ENCODE results near the gene KIDINS220. TPM values are rescaled to one million over a fixed set of nuclear protein-coding genes. Genes with fewer than 3 reads are reported as not detected.

The KIDINS220 gene
- total and polyA plus RNA-seq, 4 donors = 8.1 to 50.9 (median 30.8) TPM

- TF ChIP-seq RXRA (IDR thresholded peaks at IDR 0.05) (no peak), CTCF (IDR thresholded peaks at IDR 0.05; ENCODE audit: low read depth, low read length, missing input control) (no peak), RAD21 (IDR thresholded peaks at IDR 0.05) (no peak), YY1 (IDR thresholded peaks at IDR 0.05) (no peak), JUND (IDR thresholded peaks at IDR 0.05) (no peak), ATF3 (IDR thresholded peaks at IDR 0.05) (no peak), HNF4A (conservative IDR thresholded peaks at IDR 0.05) (no peak), FOXA1 (IDR thresholded peaks at IDR 0.05) (no peak), REST (IDR thresholded peaks at IDR 0.05) (no peak), FOXA2 (IDR thresholded peaks at IDR 0.05) (no peak), EGR1 (IDR thresholded peaks at IDR 0.05; ENCODE audit: low read depth in 2 of 2) (no peak), NR2F2 (IDR thresholded peaks at IDR 0.05) (no peak), HNF4G (IDR thresholded peaks at IDR 0.05) (no peak), MAX (IDR thresholded peaks at IDR 0.05) (no peak), ZBTB33 (IDR thresholded peaks at IDR 0.05) (no peak), SP1 (IDR thresholded peaks at IDR 0.05) (no peak), TAF1 (conservative IDR thresholded peaks at IDR 0.05) (no peak), GABPA (IDR thresholded peaks at IDR 0.05 in 1 of 2, conservative IDR thresholded peaks at IDR 0.05 in 1 of 2) (no peak)
- WGBS = 71% methylated on average over 4 of the region's 4 CpGs
- no peak for DNase-seq (ENCODE audit: low spot score)
- peaks cover 0 to 6% (median 0%) of the 10 kb centered on the region in 4 donors for H3K27me3 ChIP-seq (ENCODE audit: control insufficient read depth in 4 of 4, insufficient read depth in 4 of 4, low read length in 3 of 4)
- no peaks in the 10 kb centered on the region for H3K9me3 ChIP-seq (ENCODE audit: control insufficient read depth in 4 of 4, low read length in 3 of 4)
- no peak overlapping the region for H3K9ac ChIP-seq (ENCODE audit: low read depth in 1 of 2, low read length in 2 of 2)
- H3K27ac ChIP-seq (ENCODE audit: low read depth in 1 of 2, low read length in 2 of 2) = no peak overlapping the region
- H3K4me3 ChIP-seq (ENCODE audit: low read depth in 1 of 3, low read length in 3 of 3) = no peak overlapping the region
- no peaks in the 10 kb centered on the region for H3K4me1 ChIP-seq (ENCODE audit: control insufficient read depth in 4 of 4, insufficient read depth in 4 of 4, low read length in 3 of 4)
- H3K36me3 ChIP-seq (ENCODE audit: control insufficient read depth in 4 of 4, insufficient read depth in 3 of 4, low read depth in 1 of 4, low read length in 3 of 4) = no peaks in the 10 kb centered on the region
Observed at GRCh38 chr2:8877332-8877731, 39.9 kb upstream of the KIDINS220 start.
